Endothelial cell of umbilical vein (primary cell): ENCODE results near the gene ZFYVE16. TPM values are rescaled to one million over a fixed set of nuclear protein-coding genes. Genes with fewer than 3 reads are reported as not detected.

ENCODE experiments used
- BruUV-seq: library from RNA; stranded (reverse); fragments of 400-500 nt; replicated peaks from 2 replicates; lab custom pipeline; 2021; lab: Mats Ljungman, UMichigan
- CTCF ChIA-PET: fragments of 300-600, 350-600 bp; sonication (Branson Sonifier 250); formaldehyde crosslinking; loops from one replicate; lab custom pipeline; 2021; ENCODE audit warnings: antibody characterized with exemption, inconsistent platforms; lab: Charles Lee
- POLR2A ChIA-PET: fragments of 300-600, 350-600 bp; sonication (Branson Sonifier 250); formaldehyde crosslinking; loops from one replicate; lab custom pipeline; 2021; ENCODE audit warnings: antibody characterized with exemption, inconsistent platforms; lab: Charles Lee
- DNase-seq: peaks from one replicate; pipeline ENCODE4 v3.0.0-alpha.2; 2011; ENCODE audit warnings: low read depth, low spot score
- FAIRE-seq: peaks from 2 replicates; lab custom pipeline; 2011; peaks lifted over from hg19 to GRCh38; lab: Jason Lieb, UNC
- H2AFZ ChIP-seq: 2 replicates; pipeline ENCODE4 v1.6.0; 2012; ENCODE audit warnings: low read depth, low read length, control low read depth, inconsistent platforms
- H3K27ac ChIP-seq: 2 replicates; pipeline ENCODE4 v1.5.1; 2011; ENCODE audit warnings: low read depth, mild to moderate bottlenecking, control low read depth, low read length, moderate library complexity; ENCODE audit not compliant: insufficient read depth
- H3K27me3 ChIP-seq, 2 experiments: 2 replicates each; pipeline versions ENCODE4 v1.6.0 to v1.6.1; 2011; ENCODE audit warnings: low read length in 2 of 2, mixed read lengths in 1 of 2; ENCODE audit not compliant: control insufficient read depth in 2 of 2, insufficient read depth in 2 of 2
- H3K36me3 ChIP-seq, 2 experiments: 2 replicates in 1 of 2; 3 replicates in 1 of 2; pipeline ENCODE4 v1.5.1; 2011; ENCODE audit warnings: low read length in 2 of 2, mild to moderate bottlenecking in 1 of 2, moderate library complexity in 1 of 2; ENCODE audit not compliant: control insufficient read depth in 2 of 2, insufficient read depth in 2 of 2; ENCODE audit errors: extremely low read depth in 1 of 2
- H3K4me1 ChIP-seq: 3 replicates; pipeline ENCODE4 v1.5.1; 2011; ENCODE audit warnings: mild to moderate bottlenecking, low read length; ENCODE audit not compliant: control insufficient read depth, insufficient read depth; ENCODE audit errors: extremely low read depth
- H3K4me2 ChIP-seq: 2 replicates; pipeline ENCODE4 v1.6.1; 2011; ENCODE audit warnings: low read length, control low read depth, mixed read lengths; ENCODE audit not compliant: insufficient read depth
- H3K4me3 ChIP-seq, 3 experiments: fragments of 200-600 bp in 1 of 3; sonication (generic), shearing (Covaris generic) in 1 of 3; replicated peaks in 1 of 3; 2 replicates each; pipeline ENCODE4 v1.5.1; 2011 to 2016; ENCODE audit warnings: control low read depth in 3 of 3, low read length in 3 of 3, mild to moderate bottlenecking in 2 of 3, inconsistent platforms in 1 of 3, low read depth in 1 of 3, moderate library complexity in 1 of 3; ENCODE audit not compliant: insufficient read depth in 1 of 3
- H3K79me2 ChIP-seq: 2 replicates; pipeline ENCODE4 v1.6.0; 2012; ENCODE audit warnings: low read length, inconsistent platforms; ENCODE audit not compliant: control insufficient read depth, insufficient read depth
- H3K9ac ChIP-seq: replicated peaks from 2 replicates; pipeline ENCODE3; 2011; ENCODE audit warnings: low read length, control low read depth; ENCODE audit not compliant: insufficient read depth; ENCODE audit errors: extremely low read depth
- H3K9me1 ChIP-seq: replicated peaks from 3 replicates; pipeline ENCODE4 v1.6.0; 2011; ENCODE audit warnings: mild to moderate bottlenecking, low read length; ENCODE audit not compliant: control insufficient read depth, insufficient read depth; ENCODE audit errors: extremely low read depth
- H3K9me3 ChIP-seq: replicated peaks from 2 replicates; pipeline ENCODE4 v1.5.1; 2012; ENCODE audit warnings: low read length, inconsistent platforms; ENCODE audit not compliant: control insufficient read depth, insufficient read depth
- H4K20me1 ChIP-seq: replicated peaks from 2 replicates; pipeline ENCODE3; 2011; ENCODE audit warnings: mild to moderate bottlenecking, low read length; ENCODE audit not compliant: control insufficient read depth, insufficient read depth; ENCODE audit errors: extremely low read depth
- EZH2 ChIP-seq: IDR thresholded peaks from 2 replicates; pipeline ENCODE4 v1.6.1; 2012; ENCODE audit warnings: borderline replicate concordance, low read depth, mild to moderate bottlenecking, moderate library complexity, low read length, inconsistent platforms; ENCODE audit not compliant: severe bottlenecking
- FOS ChIP-seq: IDR thresholded peaks from 2 replicates; pipeline ENCODE4 v1.6.1; 2011; ENCODE audit warnings: mild to moderate bottlenecking, low read length, moderate library complexity, borderline replicate concordance; ENCODE audit not compliant: insufficient read depth
- GATA2 ChIP-seq: IDR thresholded peaks from 2 replicates; pipeline ENCODE4 v1.7.0; 2011; ENCODE audit warnings: low read depth, mild to moderate bottlenecking, moderate library complexity, mixed read lengths, low read length; ENCODE audit not compliant: insufficient read length, insufficient read depth
- JUN ChIP-seq: IDR thresholded peaks from 2 replicates; pipeline ENCODE4 v1.6.1; 2011; ENCODE audit warnings: borderline replicate concordance, low read depth; ENCODE audit not compliant: insufficient read length, insufficient read depth
- MYC ChIP-seq: IDR thresholded peaks from one replicate; pipeline ENCODE4 v1.6.1; 2011; ENCODE audit warnings: mild to moderate bottlenecking, low read depth, low read length
- POLR2A ChIP-seq: IDR thresholded peaks from 2 replicates; pipeline ENCODE4 v1.6.1; 2012; ENCODE audit warnings: low read depth, mild to moderate bottlenecking, control low read depth, low read length
- POLR2AphosphoS5 ChIP-seq: IDR thresholded peaks from 2 replicates; pipeline ENCODE4 v1.6.1; 2012; ENCODE audit warnings: low read depth, mild to moderate bottlenecking, control low read depth, low read length, moderate library complexity; ENCODE audit not compliant: insufficient read depth
- dilution Hi-C: fragments of 300-500 bp; cut with MboI; formaldehyde crosslinking; loops from one replicate; pipeline ENCODE4 v1.15.0; 2019; ENCODE audit warnings: low sequenced_read_pairs; ENCODE audit not compliant: extremely low pct_ligation_motif_present
- intact Hi-C: fragments of 100-400 bp; cut with micrococcal nuclease; formaldehyde crosslinking; loops from one replicate; pipeline ENCODE4 v1.10.0; 2022
- polyA plus RNA-seq, 4 experiments: library from polyadenylated mRNA; depleted of rRNA in 3 of 4; stranded (reverse) in 3 of 4; unstranded in 1 of 4; fragments of >200 nt; gene quantifications; 2 replicates each; pipeline versions ENCODE4 v1.2.1 to v1.2.3, GENCODE V29; 2011 to 2012; ENCODE audit warnings: missing spikeins in 1 of 4
- total RNA-seq: library from RNA; stranded (reverse); gene quantifications from 2 replicates; pipeline ENCODE4 v1.2.3, GENCODE V29; 2021
- TF ChIP-seq, protein P1 (sequence below), 2 donors: IDR thresholded peaks; 1 replicate in 1 of 2; 2 replicates in 1 of 2; pipeline ENCODE4 v1.5.1; 2011; ENCODE audit warnings: low read length in 2 of 2, mild to moderate bottlenecking in 2 of 2, moderate library complexity in 2 of 2, control low read depth in 1 of 2, inconsistent platforms in 1 of 2, low read depth in 1 of 2; ENCODE audit not compliant: insufficient read depth in 1 of 2; ENCODE audit errors: extremely low read depth in 1 of 2
- TF ChIP-seq, protein P2 (sequence below): IDR thresholded peaks from 2 replicates; pipeline ENCODE4 v1.6.1; 2011; ENCODE audit not compliant: insufficient read depth, insufficient read length

ZFYVE16 gene
- total and polyA plus RNA-seq, 2 donors (not counting 3 experiments of a cell fraction or from before 2014, with no cell fraction given): 5.1 to 43.1 TPM

DNA sequence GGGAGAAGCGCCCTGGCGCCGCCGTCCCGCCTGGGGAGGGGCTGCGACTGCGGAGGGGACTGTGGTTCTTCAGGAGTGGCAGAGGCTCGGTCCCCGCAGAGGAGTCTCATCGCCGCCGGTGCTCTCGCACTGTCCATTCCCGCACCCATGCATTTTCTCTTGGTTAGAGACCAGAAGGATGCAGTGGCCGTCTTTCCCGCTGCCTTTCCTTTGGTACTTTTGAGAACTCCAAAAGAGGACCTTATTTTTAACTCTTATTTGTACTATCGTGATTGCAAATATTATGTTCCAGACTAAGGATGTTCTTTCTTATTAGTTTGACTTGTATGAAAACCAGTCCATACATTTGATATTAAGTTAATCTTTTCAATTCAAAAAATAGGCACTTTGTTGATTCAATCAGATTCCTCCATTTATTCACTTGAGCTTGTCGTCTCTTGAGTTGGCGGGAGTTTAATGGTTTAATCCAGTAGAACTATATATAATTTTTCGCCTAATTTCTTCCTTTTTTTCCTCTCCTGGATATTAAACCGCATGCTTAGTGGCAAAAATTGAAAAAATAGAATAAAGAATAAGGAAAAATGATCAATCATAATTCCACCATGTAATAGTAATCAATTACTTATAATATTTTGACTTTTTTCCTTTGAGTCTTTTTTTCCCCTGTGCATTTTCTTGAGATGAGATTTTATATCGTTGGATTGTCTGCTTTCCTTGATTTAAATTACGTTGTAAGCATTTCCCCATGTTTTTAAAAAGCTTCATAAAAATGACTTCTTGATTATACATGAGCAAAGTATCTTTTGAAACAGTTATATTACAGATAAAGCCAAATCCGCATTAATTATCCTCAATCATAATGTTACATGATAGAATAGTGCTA is 861 bp downstream of the ZFYVE16 start:
- Histone ChIP-seq H4K20me1 (peaks cover 2% of the 10 kb centered on the region), H3K36me3 (no peaks in the 10 kb centered on the region), H3K4me2 (peak overlapping the region; percentile 95), H3K9me3 (no peaks in the 10 kb centered on the region), H3K9me1 (no peaks in the 10 kb centered on the region), H3K27ac (peak overlapping the region; percentile 91), H3K9ac (peak overlapping the region; percentile 90), H3K79me2 (peaks cover 34% of the 10 kb centered on the region), H3K4me1 (peaks cover 18% of the 10 kb centered on the region), H2AFZ (peak overlapping the region; percentile 80), H3K27me3 (no peaks in the 10 kb centered on the region), H3K4me3 (peak overlapping the region; percentile 68 to 85 (median 78))
- CTCF ChIA-PET: interaction anchor here (1.1 to 1.5 kb wide), 4 partner anchors 73 to 325 kb away, joined by 4 to 6 read pairs (median 4); no protein-coding TSS in a partner anchor
- DNase-seq (peak; percentile 73), FAIRE-seq (no peak)
- TSS peak; percentile 29 for BruUV-seq
- dilution Hi-C loops (no loop called here), intact Hi-C loops (loop anchor here (1.0 to 10.0 kb wide), 6 partner anchors 73 to 896 kb away; partner anchors contain the start of genes HOMER1 and TENT2)
- POLR2A ChIA-PET: interaction anchor here (0.7 kb wide), 1 partner anchor 154 kb away, joined by 3 read pairs; no protein-coding TSS in a partner anchor
- no peak for TF ChIP-seq POLR2AphosphoS5
- TF ChIP-seq, protein P1, sequence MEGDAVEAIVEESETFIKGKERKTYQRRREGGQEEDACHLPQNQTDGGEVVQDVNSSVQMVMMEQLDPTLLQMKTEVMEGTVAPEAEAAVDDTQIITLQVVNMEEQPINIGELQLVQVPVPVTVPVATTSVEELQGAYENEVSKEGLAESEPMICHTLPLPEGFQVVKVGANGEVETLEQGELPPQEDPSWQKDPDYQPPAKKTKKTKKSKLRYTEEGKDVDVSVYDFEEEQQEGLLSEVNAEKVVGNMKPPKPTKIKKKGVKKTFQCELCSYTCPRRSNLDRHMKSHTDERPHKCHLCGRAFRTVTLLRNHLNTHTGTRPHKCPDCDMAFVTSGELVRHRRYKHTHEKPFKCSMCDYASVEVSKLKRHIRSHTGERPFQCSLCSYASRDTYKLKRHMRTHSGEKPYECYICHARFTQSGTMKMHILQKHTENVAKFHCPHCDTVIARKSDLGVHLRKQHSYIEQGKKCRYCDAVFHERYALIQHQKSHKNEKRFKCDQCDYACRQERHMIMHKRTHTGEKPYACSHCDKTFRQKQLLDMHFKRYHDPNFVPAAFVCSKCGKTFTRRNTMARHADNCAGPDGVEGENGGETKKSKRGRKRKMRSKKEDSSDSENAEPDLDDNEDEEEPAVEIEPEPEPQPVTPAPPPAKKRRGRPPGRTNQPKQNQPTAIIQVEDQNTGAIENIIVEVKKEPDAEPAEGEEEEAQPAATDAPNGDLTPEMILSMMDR (IDR thresholded peaks at IDR 0.05; ENCODE audit: extremely low read depth in 1 of 2, insufficient read depth in 1 of 2, low read depth in 1 of 2, low read length in 2 of 2): no peak
- TF ChIP-seq MYC: no peak
- TF ChIP-seq GATA2: no peak
- no peak for TF ChIP-seq EZH2
- TF ChIP-seq FOS: no peak
- TF ChIP-seq JUN: no peak
- TF ChIP-seq, protein P2, sequence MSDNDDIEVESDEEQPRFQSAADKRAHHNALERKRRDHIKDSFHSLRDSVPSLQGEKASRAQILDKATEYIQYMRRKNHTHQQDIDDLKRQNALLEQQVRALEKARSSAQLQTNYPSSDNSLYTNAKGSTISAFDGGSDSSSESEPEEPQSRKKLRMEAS: no peak
- TF ChIP-seq POLR2A: no peak
